GDM1 (cell line): ENCODE data around the gene SMYD3.

Experiments
- DNase-seq: peaks from one replicate; lab custom pipeline; 2025; lab: John Stamatoyannopoulos, UW

Gene SMYD3

DNA sequence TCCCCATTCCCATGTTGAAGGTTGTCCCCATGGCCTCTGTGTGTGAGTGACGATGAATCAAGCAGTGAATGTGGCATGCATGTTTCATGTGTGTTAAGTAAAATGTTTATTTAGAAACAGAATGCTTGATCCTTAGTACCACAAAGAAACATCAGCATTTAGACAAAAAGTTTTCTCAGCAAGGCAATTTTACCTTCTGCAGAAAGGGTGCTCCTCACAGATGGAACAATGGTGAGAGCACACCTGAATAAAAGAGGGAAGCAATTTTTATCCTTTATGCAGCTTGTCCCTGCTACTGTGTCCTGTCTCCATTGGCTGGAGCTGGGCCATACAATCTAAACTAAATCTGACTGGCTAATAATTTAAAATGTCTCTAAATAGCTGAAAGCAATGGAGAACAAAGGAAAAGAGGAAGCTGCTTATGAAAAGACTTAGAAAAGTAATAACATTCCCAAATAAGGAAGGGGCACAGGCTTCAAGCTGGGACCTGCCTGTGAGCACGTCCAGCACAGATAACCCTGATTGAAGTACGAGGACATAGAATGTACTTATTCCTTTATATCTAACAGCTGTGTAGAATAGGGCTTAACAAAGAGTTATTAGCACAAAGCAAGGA is 8.4 kb upstream of the SMYD3 start:
- no peak for DNase-seq

DNA sequence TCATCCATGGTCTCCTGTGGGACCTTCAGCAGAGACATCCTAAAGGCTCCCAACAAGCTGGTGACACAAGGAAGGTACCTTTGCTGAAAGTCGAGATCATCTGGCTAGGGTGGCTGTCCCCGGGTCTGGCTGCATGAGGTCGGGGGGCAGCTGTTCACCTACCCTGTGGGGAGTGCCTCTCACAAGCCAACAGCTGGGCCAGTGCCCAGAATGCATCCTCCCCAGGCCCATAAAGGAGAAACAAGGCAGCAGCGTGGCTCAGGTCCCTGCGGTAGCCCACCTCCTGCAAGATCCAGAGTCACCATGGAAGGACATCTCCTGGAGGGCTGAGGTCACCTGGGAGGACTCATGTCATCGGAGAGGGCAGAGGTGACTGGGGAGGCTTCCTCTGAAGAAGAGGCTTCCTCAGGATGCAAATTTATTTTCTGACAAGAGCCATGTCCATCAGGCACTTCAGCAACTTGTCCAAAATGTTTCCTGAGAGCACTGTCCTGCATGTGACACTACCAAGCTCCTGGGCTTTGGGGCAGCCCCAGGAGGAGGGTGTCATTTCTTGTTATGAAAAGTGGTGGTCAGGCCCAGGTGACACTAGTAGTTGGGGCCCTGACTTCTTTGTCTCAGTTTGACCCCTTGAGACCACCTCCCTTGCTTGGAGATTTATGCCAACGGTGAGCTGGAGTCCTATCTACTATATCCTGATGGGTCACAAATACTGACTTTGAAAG is 6.7 kb upstream of the SMYD3 start:
- no peak for DNase-seq

DNA sequence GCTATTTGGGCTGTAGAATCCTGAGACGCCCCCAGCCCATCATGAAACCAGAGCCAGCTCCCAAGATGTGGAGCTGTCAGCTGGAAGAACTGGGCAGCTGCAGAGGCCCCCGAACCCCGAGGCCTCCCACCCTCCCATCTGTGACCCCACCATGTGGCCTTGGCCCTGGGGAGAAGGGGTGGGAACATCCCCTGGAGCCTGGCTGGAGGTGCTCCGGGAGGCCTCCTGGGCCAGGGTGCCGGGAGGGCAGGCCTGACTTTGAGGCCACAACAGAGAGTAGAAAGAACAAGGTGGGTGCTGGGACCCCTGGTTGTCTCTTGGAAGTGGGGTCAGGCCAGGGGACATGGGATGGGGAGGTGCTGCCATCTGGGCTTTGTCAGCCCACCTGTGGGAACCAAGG is 6.0 kb upstream of the SMYD3 start:
- DNase-seq = no peak

DNA sequence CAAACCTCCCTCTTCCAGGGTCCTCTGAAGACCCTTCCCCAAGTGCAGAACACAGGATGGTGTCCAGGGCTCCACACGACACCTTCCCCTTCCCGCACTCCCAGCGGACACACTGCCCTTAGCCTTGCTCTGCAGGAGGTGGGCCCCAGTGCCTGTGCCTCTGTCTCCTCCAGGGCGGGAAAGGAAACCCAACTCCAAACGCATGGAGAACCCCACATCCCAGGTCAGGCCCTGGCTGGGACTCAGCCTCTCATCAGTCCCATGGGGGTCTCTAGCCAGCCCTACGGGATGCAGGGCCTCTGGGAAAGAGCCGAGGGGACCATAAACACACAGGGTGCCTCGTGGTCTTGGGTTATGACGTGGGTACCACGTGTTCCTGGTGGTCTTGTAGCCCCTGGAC is 5.6 kb upstream of the SMYD3 start:
- no peak for DNase-seq

DNA sequence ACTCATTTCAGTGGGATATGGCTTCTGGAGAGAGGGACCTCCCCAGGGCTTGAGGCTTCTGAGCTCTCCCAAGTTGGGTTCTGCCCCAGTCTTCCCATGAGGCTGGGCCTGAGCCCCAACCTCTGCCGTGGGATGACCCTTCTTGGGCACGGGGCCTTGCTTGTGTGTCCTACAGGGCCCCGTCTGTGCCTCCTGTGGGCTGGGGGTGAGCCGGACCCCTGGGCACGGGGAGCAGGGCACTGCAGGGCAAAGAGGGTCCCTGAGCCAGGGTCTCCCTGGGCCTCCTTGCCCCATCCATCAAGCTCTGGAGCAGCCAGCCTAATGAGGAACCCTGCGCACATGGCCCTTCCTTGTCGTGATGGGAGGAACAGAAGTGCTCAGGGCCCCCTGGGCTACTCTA is 5.2 kb upstream of the SMYD3 start:
- DNase-seq = no peak

DNA sequence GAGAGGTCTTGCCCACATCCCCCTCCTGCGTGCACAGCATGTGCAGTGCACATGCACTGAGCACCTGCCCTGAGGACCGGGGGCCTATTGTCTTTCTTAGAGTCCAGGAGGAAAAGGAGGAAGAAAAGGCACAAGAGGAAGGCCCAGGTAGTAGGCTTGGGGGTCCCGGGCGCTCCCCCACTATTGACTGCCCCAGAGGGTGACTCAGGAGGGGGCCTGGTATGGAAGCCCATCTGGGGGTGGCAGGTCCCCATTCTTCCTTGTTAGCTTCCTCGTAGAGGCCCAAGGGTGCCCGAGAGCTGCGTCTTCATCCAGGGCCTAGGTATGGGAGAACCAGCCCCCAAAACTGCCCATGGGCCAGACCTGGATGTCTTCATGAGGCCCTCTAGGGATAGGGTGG is 4.1 kb upstream of the SMYD3 start:
- no peak for DNase-seq

DNA sequence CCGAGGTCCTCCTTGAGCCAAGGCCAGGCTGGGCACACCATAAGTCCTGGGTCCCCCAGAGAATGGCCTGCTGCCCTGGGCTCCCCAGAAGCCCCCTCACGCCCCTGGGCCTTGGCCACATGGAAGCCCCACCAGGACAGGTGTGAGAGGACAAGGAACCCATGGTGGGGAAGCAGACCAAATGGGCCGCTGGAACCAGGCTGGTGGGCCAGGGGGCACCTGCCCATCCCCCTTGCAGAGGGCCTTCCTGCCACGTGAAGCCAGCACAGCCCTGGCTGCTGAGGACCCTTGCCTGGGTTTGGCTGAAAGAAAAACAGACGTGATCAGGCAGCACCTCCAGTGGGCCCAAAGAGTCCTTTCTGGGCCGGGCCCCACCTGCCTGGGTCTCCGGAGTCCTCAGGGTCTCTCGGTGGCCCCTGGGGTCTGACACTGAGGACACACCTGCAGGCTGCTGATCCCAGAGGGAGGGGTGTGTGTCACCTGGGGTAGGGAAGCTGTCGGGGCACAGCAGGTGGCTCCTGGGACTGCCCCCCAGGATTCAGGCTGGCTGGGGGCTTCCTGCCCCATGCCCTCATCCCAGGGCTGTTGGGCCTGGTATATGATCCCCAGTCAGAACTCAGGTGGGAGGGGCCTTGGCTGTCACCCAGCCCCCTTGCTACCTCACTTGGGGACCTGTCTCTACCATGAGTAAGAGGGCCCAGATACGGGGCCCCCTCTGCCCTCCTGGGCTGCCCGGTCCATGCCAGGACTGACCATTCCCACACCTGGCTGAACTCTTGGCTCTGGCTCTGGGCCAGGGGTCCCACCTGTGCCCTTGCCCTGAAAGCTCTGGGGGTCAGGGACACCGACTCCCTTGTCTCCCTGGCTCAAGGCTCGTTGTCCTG is 3.3 kb upstream of the SMYD3 start:
- no peak for DNase-seq

DNA sequence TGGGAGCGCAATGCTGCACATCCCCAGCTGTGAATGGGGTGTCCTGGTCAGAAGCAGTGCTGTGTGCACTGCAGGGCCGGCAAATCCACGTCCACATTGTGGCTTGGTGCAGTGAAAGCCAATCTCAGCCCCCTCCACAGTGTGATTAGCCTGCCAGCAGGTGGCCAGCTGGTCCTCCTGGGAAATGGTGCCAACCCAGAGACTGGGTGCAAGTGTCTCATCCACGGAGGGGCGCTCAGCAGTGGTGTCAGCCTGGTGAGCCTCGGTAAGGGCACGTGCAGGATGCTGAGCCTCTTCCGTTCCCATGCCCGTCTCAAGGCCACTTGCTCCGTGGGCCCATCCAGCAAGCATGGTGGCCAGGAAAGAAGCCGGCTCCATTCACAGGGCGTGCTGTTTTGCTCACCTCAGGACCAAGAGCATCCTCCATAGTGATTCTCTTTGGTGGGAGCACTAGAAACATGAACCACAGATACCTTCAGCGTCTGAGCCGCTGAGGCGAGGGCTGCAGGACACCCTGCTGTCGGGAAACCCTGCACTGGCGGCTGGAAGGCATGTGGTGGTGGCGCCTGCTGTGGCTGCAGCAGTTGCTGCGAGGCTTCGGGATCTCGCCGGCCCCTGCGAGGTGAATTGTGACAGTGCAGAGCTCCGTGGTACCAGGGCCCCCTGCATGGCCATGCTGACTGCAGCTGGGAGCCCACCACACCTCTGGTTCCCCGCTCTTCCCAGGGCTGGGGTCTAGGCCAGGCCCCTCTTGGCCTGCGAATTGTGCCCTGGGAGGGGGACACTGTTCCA is 2.0 kb upstream of the SMYD3 start:
- no peak for DNase-seq

DNA sequence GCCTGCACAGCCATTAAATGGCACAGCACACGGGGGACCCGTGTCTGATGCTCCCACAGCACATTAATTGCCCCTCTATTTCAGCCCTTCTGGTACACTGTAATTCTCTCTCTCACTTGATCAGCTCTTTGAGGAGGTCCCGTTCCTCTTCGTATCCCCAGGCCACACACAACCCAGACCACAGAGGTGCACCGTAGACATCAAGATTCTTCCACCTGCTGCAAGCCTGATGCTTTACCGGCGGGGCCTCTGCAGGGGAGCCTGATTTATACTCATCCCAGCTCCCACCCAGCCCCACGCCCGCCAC is 759 bp downstream of the SMYD3 start:
- DNase-seq = no peak

DNA sequence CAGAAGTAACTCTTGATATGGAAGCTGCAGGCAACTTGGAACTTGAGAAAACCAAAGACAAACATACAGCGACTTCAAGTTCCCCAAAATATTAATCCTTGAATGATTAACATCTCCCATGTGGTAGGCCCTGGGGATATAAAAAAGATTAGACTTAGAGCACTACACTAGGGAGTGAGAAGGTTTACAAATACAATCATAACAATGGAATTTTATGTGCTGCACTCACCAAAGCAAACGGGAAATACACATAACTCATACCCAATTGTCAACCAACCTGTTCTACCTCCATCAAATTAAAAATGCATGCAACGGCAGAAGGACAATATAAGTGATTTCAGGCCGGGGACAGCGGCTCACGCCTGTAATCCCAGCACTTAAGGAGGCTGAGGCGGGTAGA is 3.7 kb downstream of the SMYD3 start:
- DNase-seq = no peak

DNA sequence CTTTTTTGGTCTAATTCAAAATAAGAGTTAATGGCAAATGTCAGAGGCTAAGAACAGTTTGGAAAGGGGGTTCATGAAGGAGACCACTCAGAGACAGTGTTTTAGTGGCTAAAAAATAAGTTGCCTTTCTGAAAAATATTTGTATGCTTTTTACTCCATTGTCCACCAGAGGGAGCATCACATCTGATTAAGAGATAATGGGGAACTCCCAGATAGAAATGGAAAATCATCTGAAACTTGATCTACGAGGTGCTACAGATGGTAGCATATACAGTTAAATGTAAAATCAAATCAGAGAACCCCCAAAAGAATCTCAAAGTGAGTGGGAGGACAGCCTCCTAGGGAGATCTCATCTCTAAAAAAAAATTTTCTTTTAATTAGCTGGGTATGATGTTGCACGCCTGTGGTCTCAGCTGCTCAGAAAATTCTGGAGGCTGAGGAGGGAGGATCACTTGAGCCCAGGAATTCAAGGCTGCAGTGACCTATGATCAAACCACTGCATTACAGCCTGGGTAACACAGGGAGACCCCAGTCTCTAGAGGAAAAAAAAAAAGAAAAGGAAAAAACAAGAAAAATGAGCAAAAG is 9.7 kb downstream of the SMYD3 start:
- peak; percentile 23 for DNase-seq

DNA sequence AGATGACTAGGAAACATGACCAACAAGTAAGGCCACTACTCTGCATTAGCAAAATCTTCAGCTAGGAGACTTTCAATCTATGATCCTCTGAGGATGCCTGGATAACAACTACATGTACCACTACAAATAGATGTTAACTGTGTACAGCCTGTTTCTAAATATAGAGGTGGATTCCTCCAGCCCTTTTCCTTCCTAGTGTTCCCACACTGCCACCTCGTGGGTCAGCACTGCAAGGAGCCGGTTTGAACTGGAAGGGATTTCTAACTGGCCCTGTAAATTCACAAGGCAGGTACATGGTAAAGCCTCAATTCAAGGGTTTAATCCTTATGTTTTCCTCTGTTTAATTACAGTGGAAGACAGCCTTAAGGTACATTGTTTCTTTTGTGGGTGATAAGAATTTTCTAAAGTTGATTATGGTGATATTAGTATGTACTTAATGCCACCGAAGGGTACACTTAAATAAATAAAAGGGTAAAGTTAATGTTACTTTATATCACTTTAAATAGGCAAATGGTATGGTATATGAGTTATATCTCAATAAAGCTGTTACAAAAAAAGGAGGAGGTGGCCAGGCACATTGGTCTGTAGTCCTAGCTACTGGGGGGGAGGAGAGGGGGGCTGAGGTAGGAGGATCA is 14.4 kb downstream of the SMYD3 start:
- peak; percentile 62 for DNase-seq

DNA sequence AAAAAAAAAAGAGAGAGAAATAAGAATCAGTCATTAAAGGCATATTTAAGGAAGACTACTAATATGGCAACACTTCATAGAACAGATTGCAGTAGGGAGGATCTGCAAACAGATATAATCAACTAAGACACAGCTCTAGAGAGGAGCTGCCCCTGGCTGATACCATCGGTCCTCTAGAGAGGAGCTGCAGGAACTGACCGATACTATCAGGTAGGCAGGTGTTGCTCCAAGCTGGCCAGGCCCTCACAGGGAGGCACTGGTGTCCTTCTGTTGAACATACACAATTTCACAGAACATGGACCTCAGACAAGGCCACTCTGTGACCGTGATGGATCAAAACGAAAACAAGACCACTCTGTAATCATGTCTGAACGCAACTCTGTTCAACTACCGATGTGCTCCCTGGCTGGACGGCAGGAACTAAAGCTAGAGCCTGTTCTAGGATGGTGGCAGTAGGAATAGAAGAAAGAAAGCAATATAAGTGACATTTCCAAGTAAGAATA is 15.5 kb downstream of the SMYD3 start:
- no peak for DNase-seq

DNA sequence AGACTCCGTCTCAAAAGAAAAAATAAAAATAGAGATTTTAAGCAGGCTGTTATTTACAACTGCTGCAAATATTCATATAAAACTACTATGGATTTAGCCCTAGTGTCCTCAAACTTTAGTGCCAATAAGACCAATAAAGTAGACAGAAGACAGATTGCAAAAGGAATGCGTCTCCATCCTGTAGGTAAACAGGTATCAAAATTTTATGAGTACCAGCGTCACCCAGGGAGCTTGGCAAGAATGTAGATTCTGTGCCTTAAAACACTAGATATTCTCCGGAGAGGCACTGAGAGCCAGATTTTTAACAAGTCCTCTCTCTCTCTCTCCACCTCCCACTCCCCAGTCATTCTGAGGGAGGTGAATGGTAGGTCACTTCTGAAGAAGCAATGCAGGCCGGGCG is 18.4 kb downstream of the SMYD3 start:
- DNase-seq = no peak

DNA sequence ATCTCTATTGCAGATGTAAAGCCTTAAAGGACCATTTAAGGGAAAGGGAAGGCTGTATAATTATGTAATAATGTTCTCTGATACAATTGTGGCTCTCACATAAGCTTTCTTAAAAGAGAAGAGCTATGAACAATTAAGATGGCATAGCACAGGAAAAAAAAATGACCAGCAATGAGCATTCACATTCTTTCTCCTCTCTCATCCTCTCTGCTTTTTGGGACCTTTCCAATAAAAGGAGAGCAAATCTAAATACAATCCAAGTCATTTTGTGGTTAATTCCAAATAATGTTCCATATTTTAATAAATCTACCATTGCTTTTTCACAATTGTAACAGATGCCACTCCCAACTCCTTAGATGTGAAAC is 23.5 kb downstream of the SMYD3 start:
- DNase-seq = no peak

DNA sequence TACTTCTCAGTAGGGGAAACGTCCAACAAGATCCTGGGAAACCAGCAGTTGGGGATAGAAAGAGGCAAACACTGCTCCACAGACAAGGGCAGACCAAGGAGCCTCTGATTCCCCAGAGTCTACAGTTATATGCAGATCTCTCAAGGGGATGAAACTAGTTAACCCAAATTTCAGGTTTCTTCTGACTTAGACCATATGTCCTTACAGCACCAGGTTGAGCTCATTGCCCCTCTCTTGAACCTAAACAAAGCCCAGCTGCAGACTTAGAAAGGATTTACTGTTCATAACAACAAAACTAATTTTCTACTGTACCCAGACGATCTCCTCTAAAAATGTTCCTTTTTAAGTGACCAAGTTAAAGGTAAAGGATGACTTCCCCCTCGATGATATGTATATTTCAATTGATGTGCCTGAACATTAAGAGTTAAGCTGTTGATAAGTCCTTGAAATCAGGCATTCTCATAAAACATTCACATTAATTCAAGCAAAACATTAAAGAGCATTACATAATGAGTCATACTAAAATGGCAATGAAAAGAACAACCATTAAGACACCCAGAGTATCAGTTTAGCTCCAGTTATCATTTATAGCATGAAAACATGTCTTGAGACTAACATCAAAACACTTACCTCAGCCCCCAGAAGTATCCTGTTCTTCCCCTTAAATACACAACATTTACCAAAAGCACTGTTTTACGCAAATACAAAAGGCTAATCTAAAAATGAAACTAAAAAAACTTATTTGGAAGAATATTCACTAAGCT is 24.1 kb downstream of the SMYD3 start:
- DNase-seq = no peak

DNA sequence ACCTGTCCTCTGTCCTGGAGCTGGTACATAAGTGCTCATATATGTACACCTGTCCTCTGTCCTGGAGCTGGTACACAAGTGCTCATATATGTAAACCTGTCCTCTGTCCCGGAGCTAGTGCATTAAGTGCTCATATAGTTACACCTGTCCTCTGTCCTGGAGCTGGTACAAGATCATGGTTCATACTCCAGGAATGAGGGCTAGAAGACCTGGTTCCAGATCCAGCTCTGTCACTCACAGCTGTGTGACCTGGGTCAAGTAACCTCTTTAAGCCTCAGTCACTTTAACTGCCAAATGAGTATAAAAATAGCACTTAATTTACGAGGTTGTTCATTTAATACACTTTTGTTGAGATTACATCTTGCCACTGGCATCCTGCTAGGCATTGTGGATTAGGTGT is 28.0 kb downstream of the SMYD3 start:
- no peak for DNase-seq

DNA sequence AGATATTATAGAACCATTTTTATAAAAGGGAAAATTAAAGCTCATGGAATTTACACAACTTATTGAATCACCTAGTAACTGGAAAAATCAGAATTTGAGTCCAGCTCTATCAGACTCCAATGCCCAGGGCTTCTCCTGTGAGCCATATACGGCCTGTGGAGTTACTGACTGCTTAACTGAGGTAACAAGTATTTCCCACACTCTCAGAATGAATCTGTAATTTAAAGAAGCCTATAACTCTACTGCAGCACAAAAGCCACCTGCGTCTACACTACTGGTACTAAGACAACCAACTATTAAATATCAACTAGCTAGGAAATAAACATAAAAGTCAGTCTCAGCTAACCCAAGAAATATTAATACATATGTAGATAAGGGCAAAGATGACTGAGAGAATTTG is 29.4 kb downstream of the SMYD3 start:
- DNase-seq = no peak

DNA sequence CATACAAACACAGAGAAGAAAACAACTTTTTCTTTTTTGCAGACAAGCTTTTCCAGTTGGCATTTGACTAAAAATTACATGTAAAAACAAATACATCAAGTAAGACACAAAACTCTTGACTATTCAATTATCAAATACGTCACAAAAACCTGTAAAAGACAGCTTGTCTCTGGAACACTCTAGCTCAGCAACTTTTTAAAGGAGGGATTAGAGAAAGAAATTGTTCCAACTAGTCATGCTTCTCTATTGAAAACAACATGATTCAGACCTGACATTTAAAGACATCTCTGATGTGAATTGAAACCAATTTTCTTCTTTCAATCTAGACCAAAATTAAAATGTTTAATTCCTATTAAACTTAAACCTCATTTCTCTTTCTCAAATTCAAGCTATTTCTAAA is 30.3 kb downstream of the SMYD3 start:
- DNase-seq = no peak

DNA sequence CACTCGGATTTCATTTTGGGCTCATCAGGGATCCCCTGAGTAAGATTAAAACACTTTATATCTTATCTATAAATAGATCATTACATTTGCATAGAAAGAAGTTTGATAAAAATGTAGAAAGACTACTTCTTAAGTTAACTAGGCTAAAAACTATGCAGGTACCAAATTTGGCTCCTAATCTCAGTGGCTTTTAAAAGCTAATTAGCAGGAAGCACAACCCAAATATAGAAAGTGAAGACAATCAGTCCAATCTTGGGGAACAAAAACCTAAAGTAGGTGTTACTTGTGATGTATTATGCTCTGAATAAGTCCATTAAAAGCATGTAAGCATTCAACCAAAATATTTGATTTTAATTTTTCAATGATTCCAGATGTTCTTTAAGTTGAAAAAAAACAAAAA is 35.4 kb downstream of the SMYD3 start:
- DNase-seq = no peak

DNA sequence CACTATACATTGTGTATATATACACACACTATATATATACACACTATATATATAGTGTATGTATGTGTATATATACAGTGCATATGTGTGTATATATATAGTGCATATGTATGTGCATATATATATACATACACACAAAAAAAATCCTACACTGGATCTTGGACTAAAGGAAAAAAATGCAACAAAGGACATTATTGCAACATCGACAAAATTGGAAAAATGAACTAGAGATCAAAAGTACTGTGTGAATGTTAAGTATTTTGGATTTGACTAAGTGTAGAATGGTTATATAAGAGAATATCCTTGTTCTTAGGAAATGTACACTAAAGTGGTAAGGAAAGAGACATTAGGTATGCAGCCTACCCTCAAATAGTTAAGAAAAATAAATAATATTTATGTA is 36.5 kb downstream of the SMYD3 start:
- DNase-seq = no peak
